OCI-LY1 (cell line): ENCODE measurements around the gene KIFC3.

ENCODE experiments used
- H2AFZ ChIP-seq: fragments of 200-600 bp; sonication (generic), shearing (Covaris generic); 2 replicates; pipeline ENCODE4 v1.6.0; 2014; ENCODE audit warnings: antibody characterized with exemption, mild to moderate bottlenecking, low read length
- H3F3A ChIP-seq: fragments of 200-600 bp; sonication (generic), shearing (Covaris generic); 2 replicates; pipeline ENCODE4 v1.6.0; 2014; ENCODE audit warnings: mild to moderate bottlenecking, antibody characterized with exemption, low read length, moderate library complexity; ENCODE audit not compliant: insufficient read depth
- H3K27ac ChIP-seq: fragments of 200-600 bp; sonication (generic); 2 replicates; pipeline ENCODE4 v1.5.1; 2014; ENCODE audit warnings: low read length, mixed run types, mild to moderate bottlenecking, low read depth; ENCODE audit not compliant: poor library complexity, severe bottlenecking
- H3K27me3 ChIP-seq: fragments of 200-600 bp; sonication (generic); 2 replicates; pipeline ENCODE4 v1.6.0; 2014; ENCODE audit warnings: antibody characterized with exemption, mild to moderate bottlenecking, low read length, moderate library complexity; ENCODE audit not compliant: insufficient read depth
- H3K36me3 ChIP-seq: fragments of 200-600 bp; sonication (generic); 2 replicates; pipeline ENCODE4 v1.6.1; 2014; ENCODE audit warnings: mild to moderate bottlenecking, antibody characterized with exemption, low read length, moderate library complexity, mixed read lengths; ENCODE audit not compliant: insufficient read depth
- H3K4me1 ChIP-seq: fragments of 200-600 bp; sonication (generic); 2 replicates; pipeline ENCODE4 v1.5.1; 2014; ENCODE audit warnings: mild to moderate bottlenecking, low read length, moderate library complexity; ENCODE audit not compliant: insufficient read depth, severe bottlenecking
- H3K4me2 ChIP-seq: fragments of 200-600 bp; sonication (generic), shearing (Covaris generic); 2 replicates; pipeline ENCODE4 v1.6.1; 2014; ENCODE audit warnings: low read length
- H3K4me3 ChIP-seq: fragments of 200-600 bp; sonication (generic); 2 replicates; pipeline ENCODE4 v1.5.1; 2014; ENCODE audit warnings: low read length, low read depth, mild to moderate bottlenecking, mixed read lengths; ENCODE audit not compliant: poor library complexity, severe bottlenecking
- H3K79me2 ChIP-seq: fragments of 200-600 bp; shearing (Covaris generic); 2 replicates; pipeline ENCODE4 v1.6.1; 2016; ENCODE audit warnings: mixed run types, low read length, mixed read lengths; ENCODE audit not compliant: insufficient read depth
- H3K9ac ChIP-seq: fragments of 200-600 bp; sonication (generic), shearing (Covaris generic); 2 replicates; pipeline ENCODE4 v1.6.1; 2014; ENCODE audit warnings: mild to moderate bottlenecking, low read length, mixed read lengths
- H3K9me2 ChIP-seq: fragments of 200-600 bp; sonication (generic), shearing (Covaris generic); 2 replicates; pipeline ENCODE4 v1.6.1; 2014; ENCODE audit warnings: low read depth, mild to moderate bottlenecking, low read length, mixed read lengths
- H3K9me3 ChIP-seq: fragments of 200-600 bp; shearing (Covaris generic); 2 replicates; pipeline ENCODE4 v1.6.1; 2014; ENCODE audit warnings: low read length, mixed read lengths
- H4K20me1 ChIP-seq: fragments of 200-600 bp; sonication (generic), shearing (Covaris generic); 2 replicates; pipeline ENCODE4 v1.6.0; 2016; ENCODE audit warnings: mild to moderate bottlenecking, low read length; ENCODE audit not compliant: insufficient read depth
- EZH2 ChIP-seq: fragments of 200-600 bp; sonication (generic), shearing (Covaris generic); IDR thresholded peaks from 2 replicates; pipeline ENCODE4 v1.8.0; 2017; ENCODE audit warnings: borderline replicate concordance, mixed run types, mild to moderate bottlenecking, antibody characterized with exemption, low read length, moderate library complexity, mixed read lengths
- TF ChIP-seq, protein P1 (sequence below): fragments of 200-600 bp; sonication (generic), shearing (Covaris generic); IDR thresholded peaks from 2 replicates; pipeline ENCODE4 v1.5.1; 2017; ENCODE audit warnings: mild to moderate bottlenecking, antibody characterized with exemption, low read length, moderate library complexity, mixed read lengths

KIFC3 gene

DNA sequence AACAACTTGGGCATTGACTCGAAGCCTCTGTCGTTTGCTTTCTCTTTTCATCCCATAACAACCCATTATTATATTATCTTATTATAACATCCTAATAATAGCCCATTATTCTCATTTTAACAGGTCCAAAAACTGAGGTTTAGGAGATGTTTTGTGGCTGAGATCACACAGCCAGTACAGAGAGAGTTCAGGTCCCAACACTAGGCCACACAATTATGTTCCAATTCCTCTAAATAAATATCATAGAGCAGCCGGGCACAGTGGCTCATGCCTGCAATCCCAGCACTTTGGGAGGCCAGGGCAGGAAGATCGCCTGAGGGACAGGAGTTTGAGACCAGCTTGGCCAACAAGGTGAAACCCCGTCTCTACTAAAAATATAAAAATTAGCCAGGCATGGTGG, 40.3 kb upstream of the KIFC3 start:
- no peaks in the 10 kb centered on the region for H3F3A ChIP-seq
- H3K27ac ChIP-seq = no peak overlapping the region
- H3K79me2 ChIP-seq = no peaks in the 10 kb centered on the region
- H3K9ac ChIP-seq = no peak overlapping the region
- no peaks in the 10 kb centered on the region for H3K9me2 ChIP-seq
- peaks cover 6% of the 10 kb centered on the region; the same call in 1 of the 2 replicates for H3K27me3 ChIP-seq
- TF ChIP-seq EZH2 = no peak
- TF ChIP-seq, protein P1, sequence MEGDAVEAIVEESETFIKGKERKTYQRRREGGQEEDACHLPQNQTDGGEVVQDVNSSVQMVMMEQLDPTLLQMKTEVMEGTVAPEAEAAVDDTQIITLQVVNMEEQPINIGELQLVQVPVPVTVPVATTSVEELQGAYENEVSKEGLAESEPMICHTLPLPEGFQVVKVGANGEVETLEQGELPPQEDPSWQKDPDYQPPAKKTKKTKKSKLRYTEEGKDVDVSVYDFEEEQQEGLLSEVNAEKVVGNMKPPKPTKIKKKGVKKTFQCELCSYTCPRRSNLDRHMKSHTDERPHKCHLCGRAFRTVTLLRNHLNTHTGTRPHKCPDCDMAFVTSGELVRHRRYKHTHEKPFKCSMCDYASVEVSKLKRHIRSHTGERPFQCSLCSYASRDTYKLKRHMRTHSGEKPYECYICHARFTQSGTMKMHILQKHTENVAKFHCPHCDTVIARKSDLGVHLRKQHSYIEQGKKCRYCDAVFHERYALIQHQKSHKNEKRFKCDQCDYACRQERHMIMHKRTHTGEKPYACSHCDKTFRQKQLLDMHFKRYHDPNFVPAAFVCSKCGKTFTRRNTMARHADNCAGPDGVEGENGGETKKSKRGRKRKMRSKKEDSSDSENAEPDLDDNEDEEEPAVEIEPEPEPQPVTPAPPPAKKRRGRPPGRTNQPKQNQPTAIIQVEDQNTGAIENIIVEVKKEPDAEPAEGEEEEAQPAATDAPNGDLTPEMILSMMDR = no peak
- H3K9me3 ChIP-seq = no peaks in the 10 kb centered on the region
- H4K20me1 ChIP-seq = no peaks in the 10 kb centered on the region
- no peak overlapping the region for H2AFZ ChIP-seq
- no peak overlapping the region for H3K4me2 ChIP-seq
- H3K4me1 ChIP-seq = no peaks in the 10 kb centered on the region
- no peaks in the 10 kb centered on the region for H3K36me3 ChIP-seq
- H3K4me3 ChIP-seq = no peak overlapping the region

DNA sequence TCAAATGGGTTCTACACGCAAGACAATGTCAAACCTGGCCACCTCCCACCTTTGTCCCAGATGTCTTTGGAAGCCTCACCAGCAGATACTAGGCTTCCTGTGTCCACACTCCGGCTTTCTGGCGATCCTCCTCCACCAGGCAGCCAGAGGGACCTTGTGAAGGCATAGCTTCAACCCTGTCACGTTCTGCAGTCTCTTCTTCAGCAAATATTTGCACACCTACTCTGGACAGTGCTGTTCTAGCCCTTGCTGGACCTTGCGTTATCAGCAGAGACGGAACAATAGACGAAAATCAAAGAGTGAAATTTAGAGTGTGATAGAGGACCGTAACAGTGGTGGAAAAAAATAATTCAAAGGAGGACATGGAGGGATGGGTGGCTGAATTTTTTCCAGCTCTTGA, 38.5 kb upstream of the KIFC3 start:
- Histone ChIP-seq H3K4me3 (no peak overlapping the region), H3F3A (no peaks in the 10 kb centered on the region), H3K27me3 (peaks cover 6% of the 10 kb centered on the region; the same call in 1 of the 2 replicates), H3K79me2 (no peaks in the 10 kb centered on the region), H3K36me3 (no peaks in the 10 kb centered on the region), H3K9ac (no peak overlapping the region), H3K9me2 (no peaks in the 10 kb centered on the region), H3K4me1 (no peaks in the 10 kb centered on the region), H3K9me3 (no peaks in the 10 kb centered on the region), H3K27ac (no peak overlapping the region), H2AFZ (no peak overlapping the region), H4K20me1 (no peaks in the 10 kb centered on the region), H3K4me2 (no peak overlapping the region)
- TF ChIP-seq, protein P1 = no peak
- TF ChIP-seq EZH2 = no peak

DNA sequence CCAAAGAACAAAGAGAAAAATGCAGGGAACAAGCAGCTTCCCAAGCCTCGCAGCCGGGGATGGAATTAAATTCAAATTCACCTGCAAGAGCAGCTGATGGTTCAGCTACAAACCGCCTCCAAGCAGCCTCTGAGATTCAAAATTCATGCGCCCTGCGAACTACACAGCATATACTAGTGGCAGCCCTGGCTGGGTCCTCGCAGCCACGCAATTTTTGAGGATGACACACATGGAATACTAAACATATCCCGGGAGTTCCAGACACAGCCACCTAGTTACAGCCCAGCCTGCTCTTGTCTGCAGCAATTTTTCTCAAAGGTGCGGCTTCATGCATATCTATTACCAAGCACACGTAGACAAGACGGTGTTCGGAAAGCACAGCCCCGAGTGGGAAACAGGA, 35.9 kb upstream of the KIFC3 start:
- Histone ChIP-seq H3F3A (no peaks in the 10 kb centered on the region), H3K4me2 (no peak overlapping the region), H3K4me1 (no peaks in the 10 kb centered on the region), H3K27me3 (0 out of 2 replicates have a peak, but pooled peaks cover 3% of the 10 kb centered on the region), H2AFZ (no peak overlapping the region), H3K9ac (no peak overlapping the region), H3K4me3 (no peak overlapping the region), H3K9me3 (no peaks in the 10 kb centered on the region), H3K27ac (no peak overlapping the region), H3K9me2 (no peaks in the 10 kb centered on the region), H4K20me1 (no peaks in the 10 kb centered on the region), H3K79me2 (no peaks in the 10 kb centered on the region), H3K36me3 (no peaks in the 10 kb centered on the region)
- TF ChIP-seq, protein P1 = no peak
- no peak for TF ChIP-seq EZH2
